Colonic mucosa (tissue), 4 donors: ENCODE data around the gene PEAK3. TPM values are rescaled to one million over a fixed set of nuclear protein-coding genes. Genes with fewer than 3 reads are reported as not detected.

Source experiments
- DNase-seq: peaks from one replicate; pipeline ENCODE4 v3.0.0-alpha.2; 2020
- H3K27ac ChIP-seq: fragments of 200-600 bp; one replicate; pipeline ENCODE4 v1.8.0; 2021
- H3K27me3 ChIP-seq: fragments of 200-600 bp; one replicate; pipeline ENCODE4 v1.8.0; 2021
- H3K36me3 ChIP-seq: fragments of 200-600 bp; one replicate; pipeline ENCODE4 v1.8.0; 2021
- H3K4me1 ChIP-seq: fragments of 200-600 bp; one replicate; pipeline ENCODE4 v1.8.0; 2021; ENCODE audit warnings: mild to moderate bottlenecking
- H3K4me3 ChIP-seq: fragments of 200-600 bp; one replicate; pipeline ENCODE4 v1.8.0; 2021
- H3K9ac ChIP-seq, 2 donors: one replicate each; pipeline ENCODE4 v1.7.0; 2013; ENCODE audit warnings: control low read depth in 2 of 2, low read depth in 2 of 2, low read length in 2 of 2
- H3K9me3 ChIP-seq: fragments of 200-600 bp; one replicate; pipeline ENCODE4 v1.8.0; 2021
- intact Hi-C: fragments of 100-400 bp; cut with DNase I; formaldehyde crosslinking; loops from one replicate; pipeline ENCODE4 v1.14.1; 2022
- total RNA-seq, 2 donors: library from RNA; stranded (reverse); fragmentation: NEBNext Ultra II Directional in 1 of 2; extraction: Animal tissue kit (Norgen Biotek cat#: 25700) in 1 of 2; gene quantifications; one replicate each; pipeline ENCODE4 v1.2.1, GENCODE V29; 2021
- TF ChIP-seq, protein P1 (sequence below): fragments of 200-600 bp; IDR thresholded peaks from one replicate; pipeline ENCODE4 v1.8.0; 2022; ENCODE audit warnings: antibody characterized with exemption, mild to moderate bottlenecking
- donor health status: healthy.
- donor health status: DM: no; HTN: no; CAD: no.
- donor health status: DM: no; HTN: no; CAD: no.

The PEAK3 gene
- total RNA-seq, 2 donors from 2014 or later: 0.29 to 0.72 TPM

DNA sequence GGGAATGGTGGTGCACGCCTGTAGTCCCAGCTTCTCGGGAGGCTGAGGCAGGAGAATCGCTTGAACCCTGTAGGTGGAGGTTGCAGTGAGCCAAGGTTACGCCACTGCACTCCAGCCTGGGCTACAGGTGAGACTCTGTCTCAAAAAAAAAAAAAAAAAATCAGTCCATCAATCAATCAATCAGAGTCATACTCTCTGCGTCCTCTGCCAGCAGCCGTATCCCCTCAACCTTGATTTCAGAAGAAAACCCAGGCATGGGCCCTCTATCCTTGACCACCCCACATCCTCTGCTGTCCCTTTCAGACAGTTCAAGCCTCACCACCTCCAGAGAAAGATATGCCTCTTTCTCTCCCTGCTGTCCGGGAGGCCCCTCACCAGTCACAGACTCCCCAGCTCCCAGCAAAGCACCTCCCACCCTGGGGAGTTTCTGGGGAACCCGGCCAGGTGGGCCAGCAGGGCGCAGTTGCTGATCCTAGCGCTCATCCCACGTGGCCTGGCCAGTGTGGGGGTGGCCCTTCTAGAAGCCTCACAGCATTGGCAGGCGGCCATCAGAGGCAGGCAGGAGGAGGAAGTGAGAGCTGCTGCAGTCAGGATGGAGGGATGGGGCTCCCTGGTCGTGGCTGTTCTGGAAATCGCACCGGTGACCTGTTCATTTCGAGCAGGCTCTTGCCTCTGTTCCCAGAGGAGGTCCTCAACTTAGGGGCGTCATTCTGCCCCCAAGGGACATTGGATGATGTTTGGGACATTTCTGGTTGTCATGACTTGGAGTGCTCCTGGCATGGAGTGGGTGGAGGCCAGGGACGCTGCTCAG is 15.6 kb downstream of the PEAK3 start:
- intact Hi-C loops: no loop called here
- Histone ChIP-seq H3K27ac (peak overlapping the region; percentile 71), H3K9ac (peak overlapping the region in 1 of 2 donors; percentile 35), H3K9me3 (no peaks in the 10 kb centered on the region), H3K36me3 (no peaks in the 10 kb centered on the region), H3K4me3 (no peak overlapping the region), H3K27me3 (no peaks in the 10 kb centered on the region), H3K4me1 (peaks cover 9% of the 10 kb centered on the region)
- DNase-seq: peak; percentile 96
- TF ChIP-seq, protein P1, sequence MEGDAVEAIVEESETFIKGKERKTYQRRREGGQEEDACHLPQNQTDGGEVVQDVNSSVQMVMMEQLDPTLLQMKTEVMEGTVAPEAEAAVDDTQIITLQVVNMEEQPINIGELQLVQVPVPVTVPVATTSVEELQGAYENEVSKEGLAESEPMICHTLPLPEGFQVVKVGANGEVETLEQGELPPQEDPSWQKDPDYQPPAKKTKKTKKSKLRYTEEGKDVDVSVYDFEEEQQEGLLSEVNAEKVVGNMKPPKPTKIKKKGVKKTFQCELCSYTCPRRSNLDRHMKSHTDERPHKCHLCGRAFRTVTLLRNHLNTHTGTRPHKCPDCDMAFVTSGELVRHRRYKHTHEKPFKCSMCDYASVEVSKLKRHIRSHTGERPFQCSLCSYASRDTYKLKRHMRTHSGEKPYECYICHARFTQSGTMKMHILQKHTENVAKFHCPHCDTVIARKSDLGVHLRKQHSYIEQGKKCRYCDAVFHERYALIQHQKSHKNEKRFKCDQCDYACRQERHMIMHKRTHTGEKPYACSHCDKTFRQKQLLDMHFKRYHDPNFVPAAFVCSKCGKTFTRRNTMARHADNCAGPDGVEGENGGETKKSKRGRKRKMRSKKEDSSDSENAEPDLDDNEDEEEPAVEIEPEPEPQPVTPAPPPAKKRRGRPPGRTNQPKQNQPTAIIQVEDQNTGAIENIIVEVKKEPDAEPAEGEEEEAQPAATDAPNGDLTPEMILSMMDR: no peak

DNA sequence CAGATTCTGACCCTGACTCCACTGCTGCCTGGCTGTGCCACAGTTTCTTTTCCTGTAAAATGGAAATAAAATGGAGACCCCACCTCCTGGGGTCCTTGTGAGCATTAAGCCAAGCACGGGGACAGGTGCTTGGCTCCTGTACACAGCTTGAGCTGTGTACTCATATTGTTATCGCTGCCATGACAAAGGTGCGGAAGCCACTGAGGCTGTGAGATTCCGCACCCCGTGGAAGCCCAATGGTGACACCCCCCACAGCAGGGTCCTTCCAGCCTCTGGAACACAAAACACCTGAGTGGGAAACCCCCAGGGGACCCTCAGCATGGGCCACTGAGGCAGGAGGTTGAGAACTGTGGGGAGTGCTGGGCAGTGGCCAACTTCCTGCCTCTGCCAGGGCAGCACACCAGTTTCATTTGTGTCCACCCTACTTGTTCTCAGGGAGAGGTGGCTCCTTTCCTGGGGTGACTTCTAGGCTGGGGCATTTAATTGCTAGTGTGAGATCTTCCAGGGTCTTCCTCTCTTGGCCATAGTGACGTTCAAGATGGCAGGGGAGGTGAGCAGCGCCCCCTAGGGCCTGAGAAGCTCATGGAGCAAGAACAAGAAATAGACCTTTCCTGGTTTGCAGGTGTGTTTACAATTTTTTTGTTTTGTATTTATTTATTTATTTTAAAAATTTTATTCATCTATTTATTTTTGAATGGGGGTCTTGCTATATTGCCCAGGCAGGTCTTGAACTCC is 20.4 kb downstream of the PEAK3 start:
- Histone ChIP-seq H3K4me3 (no peak overlapping the region), H3K36me3 (no peaks in the 10 kb centered on the region), H3K27me3 (no peaks in the 10 kb centered on the region), H3K4me1 (peaks cover 12% of the 10 kb centered on the region), H3K27ac (peak overlapping the region; percentile 68), H3K9ac (no peak overlapping the region), H3K9me3 (no peaks in the 10 kb centered on the region)
- intact Hi-C loops: no loop called here
- DNase-seq: peak; percentile 68
- TF ChIP-seq, protein P1: peak; percentile 57

DNA sequence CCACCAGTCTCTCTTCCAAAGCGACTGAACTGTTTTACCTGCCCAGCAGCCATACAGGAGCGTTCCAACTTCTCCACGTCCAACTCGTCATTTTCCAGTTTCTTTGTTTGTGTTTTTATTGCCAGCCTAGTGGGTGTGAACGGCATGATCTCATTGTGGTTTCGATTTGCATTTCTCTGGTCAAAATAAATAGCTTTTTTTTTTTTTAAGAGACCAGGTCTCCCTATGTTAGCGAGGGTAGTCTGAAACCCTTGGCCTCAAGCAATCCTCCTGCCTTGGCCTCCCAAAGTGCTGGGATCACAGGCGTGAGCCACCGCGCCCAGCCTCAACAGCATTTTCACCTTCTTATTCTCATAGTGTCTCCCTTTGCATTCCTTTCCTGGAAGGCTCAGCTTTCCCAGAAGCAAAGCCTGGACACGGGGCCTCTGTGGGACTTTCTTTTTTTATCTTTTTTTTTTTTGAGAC is 21.6 kb downstream of the PEAK3 start:
- H3K27ac ChIP-seq: peak overlapping the region; percentile 68
- H3K9me3 ChIP-seq: no peaks in the 10 kb centered on the region
- H3K4me3 ChIP-seq: no peak overlapping the region
- H3K9ac ChIP-seq: no peak overlapping the region
- no peaks in the 10 kb centered on the region for H3K36me3 ChIP-seq
- TF ChIP-seq, protein P1: no peak
- intact Hi-C loops: no loop called here
- DNase-seq: peak; percentile 54
- H3K27me3 ChIP-seq: no peaks in the 10 kb centered on the region
- H3K4me1 ChIP-seq: peaks cover 7% of the 10 kb centered on the region

DNA sequence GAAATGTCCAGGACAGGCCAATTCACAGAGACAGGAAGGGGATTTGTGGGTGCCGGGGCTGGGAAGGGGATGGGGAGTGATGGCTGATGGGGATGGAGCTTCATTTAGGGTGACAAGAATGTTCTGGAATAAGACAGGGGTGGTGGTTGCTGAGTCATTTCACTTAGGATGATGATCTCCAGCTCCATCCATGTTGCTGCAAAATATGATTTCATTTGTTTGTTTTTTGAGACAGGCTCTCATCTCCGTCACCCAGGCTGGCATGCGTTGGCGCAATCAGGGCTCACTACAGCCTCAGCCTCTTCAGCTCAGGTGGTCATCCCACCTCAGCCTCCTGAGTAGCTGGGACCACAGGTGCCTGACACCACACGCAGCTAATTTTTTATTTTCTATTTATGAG is 22.6 kb downstream of the PEAK3 start:
- Histone ChIP-seq H3K36me3 (no peaks in the 10 kb centered on the region), H3K9ac (no peak overlapping the region), H3K4me1 (peaks cover 7% of the 10 kb centered on the region), H3K4me3 (no peak overlapping the region), H3K9me3 (no peaks in the 10 kb centered on the region), H3K27ac (no peak overlapping the region), H3K27me3 (peaks cover under 1% of the 10 kb centered on the region)
- DNase-seq: no peak
- TF ChIP-seq, protein P1: no peak
- intact Hi-C loops: no loop called here

DNA sequence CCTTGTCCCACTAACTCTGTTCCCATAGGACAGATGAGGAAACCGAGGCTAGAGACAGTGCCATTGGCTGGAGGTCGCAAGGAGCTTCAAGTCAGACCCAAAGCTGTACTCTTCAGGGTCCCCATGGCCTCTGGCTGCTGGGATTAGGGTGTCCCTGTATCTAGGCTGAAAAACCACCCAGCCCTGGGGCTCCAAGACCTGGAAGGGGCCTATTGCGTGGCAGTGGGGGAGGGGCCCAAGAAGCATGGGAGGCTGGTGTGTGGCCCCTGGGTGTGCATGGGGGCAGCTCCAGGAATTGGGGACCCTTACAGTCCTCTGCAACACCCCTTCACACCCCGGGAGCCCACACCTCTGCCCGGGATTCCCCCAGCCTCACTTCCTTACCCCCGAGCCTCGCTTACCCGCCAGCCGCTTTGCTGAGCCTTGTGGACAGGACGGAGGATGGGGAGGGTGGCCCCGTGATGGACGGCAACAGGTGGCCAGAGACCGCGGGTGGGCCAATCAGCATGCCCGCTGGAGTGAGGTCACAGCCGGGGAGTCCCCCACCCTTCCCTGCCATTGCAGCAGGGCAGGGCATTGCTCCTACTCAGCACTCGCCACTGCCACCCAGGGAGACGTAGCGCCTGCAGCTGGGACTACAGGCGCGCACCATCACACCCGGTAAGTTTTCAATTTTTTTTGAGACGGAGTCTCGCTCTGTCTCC is 25.8 kb downstream of the PEAK3 start, which contains the start of gene JSRP1:
TSS of gene JSRP1 (minus strand) at position 436 of the 704 bp plus-strand sequence. CDS start 1,103 bp downstream, outside the sequence.
- H3K27ac ChIP-seq: no peak within 1 kb of the TSS
- no peak within 1 kb of the TSS for H3K4me3 ChIP-seq
- H3K9ac ChIP-seq: no peak within 1 kb of the TSS
- peaks cover 20% of the 10 kb centered on the region for H3K4me1 ChIP-seq
- H3K36me3 ChIP-seq: no peaks in the 10 kb centered on the region
- TF ChIP-seq, protein P1: no peak
- peaks cover 33% of the 10 kb centered on the region for H3K27me3 ChIP-seq
- no peaks in the 10 kb centered on the region for H3K9me3 ChIP-seq
- intact Hi-C loops: no loop called here
- no peak for DNase-seq
